Lower lobe of right lung (tissue), 2 donors: ENCODE data around the gene PGM2. TPM values are rescaled to one million over a fixed set of nuclear protein-coding genes. Genes with fewer than 3 reads are reported as not detected.

Experiments used
- ATAC-seq, 2 donors: fragments of 200-7000 bp; cut with Tn5 transposase; one replicate each; pipeline ENCODE4 v1.9.1; 2020 to 2022; ENCODE audit warnings: mild to moderate bottlenecking in 2 of 2, moderate library complexity in 2 of 2
- DNase-seq: peaks from one replicate; pipeline ENCODE4 v3.0.0-alpha.2; 2020
- H3K27ac ChIP-seq: fragments of 200-600 bp; one replicate; pipeline ENCODE4 v1.8.0; 2022
- H3K27me3 ChIP-seq: fragments of 200-600 bp; one replicate; pipeline ENCODE4 v1.8.0; 2022; ENCODE audit warnings: low read depth
- H3K36me3 ChIP-seq: fragments of 200-600 bp; one replicate; pipeline ENCODE4 v1.8.0; 2022; ENCODE audit warnings: mild to moderate bottlenecking
- H3K4me1 ChIP-seq: fragments of 200-600 bp; one replicate; pipeline ENCODE4 v1.8.0; 2022
- H3K4me3 ChIP-seq: fragments of 200-600 bp; one replicate; pipeline ENCODE4 v1.8.0; 2022; ENCODE audit warnings: mild to moderate bottlenecking
- H3K9me3 ChIP-seq: fragments of 200-600 bp; one replicate; pipeline ENCODE4 v1.8.0; 2022
- intact Hi-C: fragments of 100-400 bp; cut with DNase I; formaldehyde crosslinking; loops from one replicate; pipeline ENCODE4 v1.11.0; 2022
- total RNA-seq: library from RNA; stranded (reverse); fragmentation: NEBNext Ultra II Directional; extraction: Animal tissue kit (Norgen Biotek cat#: 25700); gene quantifications from one replicate; pipeline ENCODE4 v1.2.1, GENCODE V29; 2021
- TF ChIP-seq, protein P1 (sequence below): fragments of 200-600 bp; IDR thresholded peaks from one replicate; pipeline ENCODE4 v1.8.0; 2022; ENCODE audit warnings: antibody characterized with exemption, mild to moderate bottlenecking
- donor health status: DM: no; HTN: yes; CAD: no; lungs with severe emphysema.

The PGM2 gene
- total RNA-seq, 1 donor from 2014 or later: 28.7 TPM

- intact Hi-C loops: no loop called here
- TF ChIP-seq, protein P1, sequence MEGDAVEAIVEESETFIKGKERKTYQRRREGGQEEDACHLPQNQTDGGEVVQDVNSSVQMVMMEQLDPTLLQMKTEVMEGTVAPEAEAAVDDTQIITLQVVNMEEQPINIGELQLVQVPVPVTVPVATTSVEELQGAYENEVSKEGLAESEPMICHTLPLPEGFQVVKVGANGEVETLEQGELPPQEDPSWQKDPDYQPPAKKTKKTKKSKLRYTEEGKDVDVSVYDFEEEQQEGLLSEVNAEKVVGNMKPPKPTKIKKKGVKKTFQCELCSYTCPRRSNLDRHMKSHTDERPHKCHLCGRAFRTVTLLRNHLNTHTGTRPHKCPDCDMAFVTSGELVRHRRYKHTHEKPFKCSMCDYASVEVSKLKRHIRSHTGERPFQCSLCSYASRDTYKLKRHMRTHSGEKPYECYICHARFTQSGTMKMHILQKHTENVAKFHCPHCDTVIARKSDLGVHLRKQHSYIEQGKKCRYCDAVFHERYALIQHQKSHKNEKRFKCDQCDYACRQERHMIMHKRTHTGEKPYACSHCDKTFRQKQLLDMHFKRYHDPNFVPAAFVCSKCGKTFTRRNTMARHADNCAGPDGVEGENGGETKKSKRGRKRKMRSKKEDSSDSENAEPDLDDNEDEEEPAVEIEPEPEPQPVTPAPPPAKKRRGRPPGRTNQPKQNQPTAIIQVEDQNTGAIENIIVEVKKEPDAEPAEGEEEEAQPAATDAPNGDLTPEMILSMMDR: peak; percentile 57
- no peak for DNase-seq
- no peaks in the 10 kb centered on the region for H3K27me3 ChIP-seq
- ATAC-seq: peak; percentile 38 to 66
- H3K4me3 ChIP-seq: no peak overlapping the region
- no peaks in the 10 kb centered on the region for H3K4me1 ChIP-seq
- no peaks in the 10 kb centered on the region for H3K36me3 ChIP-seq
- no peak overlapping the region for H3K27ac ChIP-seq
- no peaks in the 10 kb centered on the region for H3K9me3 ChIP-seq
Observed at GRCh38 chr4:37803348-37803973, 23.0 kb upstream of the PGM2 start.

GRCh38 chr4:37805091-37805490 is 21.4 kb upstream of the PGM2 start:
- Histone ChIP-seq H3K4me1 (no peaks in the 10 kb centered on the region), H3K9me3 (no peaks in the 10 kb centered on the region), H3K4me3 (no peak overlapping the region), H3K36me3 (no peaks in the 10 kb centered on the region), H3K27me3 (no peaks in the 10 kb centered on the region), H3K27ac (no peak overlapping the region)
- ATAC-seq: no peak
- TF ChIP-seq, protein P1: no peak
- intact Hi-C loops: no loop called here
- DNase-seq: no peak

GRCh38 chr4:37812713-37813112 is 13.8 kb upstream of the PGM2 start:
- no peaks in the 10 kb centered on the region for H3K27me3 ChIP-seq
- no peak overlapping the region for H3K27ac ChIP-seq
- no peak overlapping the region for H3K4me3 ChIP-seq
- H3K4me1 ChIP-seq: no peaks in the 10 kb centered on the region
- TF ChIP-seq, protein P1: no peak
- H3K9me3 ChIP-seq: no peaks in the 10 kb centered on the region
- ATAC-seq (no peak), DNase-seq (no peak)
- intact Hi-C loops: no loop called here
- H3K36me3 ChIP-seq: no peaks in the 10 kb centered on the region

DNA sequence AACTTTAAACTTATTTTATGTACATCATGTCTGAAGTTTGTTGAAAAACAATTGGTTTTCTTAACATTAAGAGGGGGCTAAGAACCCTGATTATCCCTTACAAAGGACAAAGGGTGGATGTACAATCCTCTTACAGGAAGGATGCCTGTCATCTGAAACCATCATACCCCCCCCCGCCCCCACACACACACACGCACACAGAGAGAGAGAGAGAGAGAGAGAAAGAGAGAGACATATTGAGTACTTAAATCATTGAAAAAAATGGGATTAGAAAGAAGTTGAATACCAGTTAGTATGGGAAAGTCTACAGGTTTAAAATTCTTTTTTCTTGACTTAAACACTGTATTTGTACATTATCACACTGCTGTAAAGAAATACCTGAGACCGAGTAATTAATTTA is 10.9 kb upstream of the PGM2 start:
- Histone ChIP-seq H3K4me1 (no peaks in the 10 kb centered on the region), H3K36me3 (no peaks in the 10 kb centered on the region), H3K9me3 (no peaks in the 10 kb centered on the region), H3K4me3 (no peak overlapping the region), H3K27me3 (no peaks in the 10 kb centered on the region), H3K27ac (no peak overlapping the region)
- DNase-seq: no peak
- intact Hi-C loops: no loop called here
- no peak for ATAC-seq
- TF ChIP-seq, protein P1: no peak

- no peaks in the 10 kb centered on the region for H3K4me1 ChIP-seq
- H3K27ac ChIP-seq: no peak overlapping the region
- TF ChIP-seq, protein P1: no peak
- ATAC-seq (no peak), DNase-seq (no peak)
- H3K4me3 ChIP-seq: no peak overlapping the region
- H3K9me3 ChIP-seq: no peaks in the 10 kb centered on the region
- no peaks in the 10 kb centered on the region for H3K27me3 ChIP-seq
- intact Hi-C loops: no loop called here
- no peaks in the 10 kb centered on the region for H3K36me3 ChIP-seq
Observed at GRCh38 chr4:37816006-37816405, 10.5 kb upstream of the PGM2 start.
